ENCODE results near the gene ADRM1. TPM values are rescaled to one million over a fixed set of nuclear protein-coding genes. Genes with fewer than 3 reads are reported as not detected.

ADRM1 gene
- polyA plus RNA-seq, 4 donors = 44.5 to 93.4 (median 88.3) TPM

DNA sequence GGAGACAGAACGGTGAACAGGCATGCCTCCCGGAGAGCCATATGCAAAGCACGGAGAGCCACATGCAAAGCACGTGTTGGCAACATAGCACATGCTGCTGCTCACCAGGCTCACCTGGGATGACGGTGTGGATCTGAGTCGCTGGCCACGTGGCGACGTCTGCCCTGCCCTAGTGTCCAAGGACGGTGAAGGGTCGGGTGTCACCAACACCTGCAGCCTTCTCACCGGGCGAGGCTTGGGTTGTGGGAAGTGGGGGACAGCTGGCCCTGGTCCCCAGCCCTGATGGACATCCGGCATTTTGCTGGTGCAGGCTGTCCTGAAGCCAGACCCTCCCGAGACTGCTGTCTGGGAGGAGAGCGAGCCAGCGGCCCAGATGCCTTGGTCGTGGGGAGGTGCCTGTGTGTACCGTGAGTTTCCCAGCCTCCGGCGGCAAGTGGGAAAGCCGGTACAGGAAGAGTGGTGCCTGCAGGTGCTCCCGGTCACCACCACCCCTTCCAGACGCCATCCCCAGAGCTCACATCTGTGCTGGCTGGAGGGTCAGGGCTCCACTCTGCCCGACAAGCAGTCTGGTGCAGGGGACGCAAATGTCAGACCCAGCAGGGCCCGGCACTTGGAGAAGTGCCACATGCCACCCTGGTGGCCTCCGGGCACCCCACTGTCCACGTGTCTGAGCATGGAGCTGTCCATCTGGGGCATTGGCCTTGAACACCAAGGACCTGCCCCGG lies 5.9 kb upstream of the ADRM1 start:
- FAIRE-seq = no peak
- Histone ChIP-seq H3K27ac (ENCODE audit: low read depth in 1 of 3, low read length in 2 of 3) (no peak overlapping the region), H3K27me3 (ENCODE audit: control insufficient read depth in 3 of 3, insufficient read depth in 3 of 3, low read length in 3 of 3) (no peaks in the 10 kb centered on the region), H3K4me1 (ENCODE audit: control insufficient read depth in 3 of 3, insufficient read depth in 2 of 3, low read depth in 1 of 3, low read length in 2 of 3) (no peaks in the 10 kb centered on the region), H3K36me3 (ENCODE audit: control insufficient read depth in 3 of 3, insufficient read depth in 2 of 3, low read depth in 1 of 3, low read length in 3 of 3) (peaks cover 8 to 58% (median 14%) of the 10 kb centered on the region in 3 donors), H3K4me3 (ENCODE audit: low read depth in 1 of 3, low read length in 3 of 3) (no peak overlapping the region), H3K9me3 (ENCODE audit: control insufficient read depth in 2 of 2, insufficient read depth in 1 of 2, low read depth in 1 of 2, low read length in 1 of 2) (no peaks in the 10 kb centered on the region)
- 86 to 89% (median 87%) methylated on average over 29 to 30 of the region's 30 CpGs for WGBS, 3 donors
- DNase-seq = no peak

DNA sequence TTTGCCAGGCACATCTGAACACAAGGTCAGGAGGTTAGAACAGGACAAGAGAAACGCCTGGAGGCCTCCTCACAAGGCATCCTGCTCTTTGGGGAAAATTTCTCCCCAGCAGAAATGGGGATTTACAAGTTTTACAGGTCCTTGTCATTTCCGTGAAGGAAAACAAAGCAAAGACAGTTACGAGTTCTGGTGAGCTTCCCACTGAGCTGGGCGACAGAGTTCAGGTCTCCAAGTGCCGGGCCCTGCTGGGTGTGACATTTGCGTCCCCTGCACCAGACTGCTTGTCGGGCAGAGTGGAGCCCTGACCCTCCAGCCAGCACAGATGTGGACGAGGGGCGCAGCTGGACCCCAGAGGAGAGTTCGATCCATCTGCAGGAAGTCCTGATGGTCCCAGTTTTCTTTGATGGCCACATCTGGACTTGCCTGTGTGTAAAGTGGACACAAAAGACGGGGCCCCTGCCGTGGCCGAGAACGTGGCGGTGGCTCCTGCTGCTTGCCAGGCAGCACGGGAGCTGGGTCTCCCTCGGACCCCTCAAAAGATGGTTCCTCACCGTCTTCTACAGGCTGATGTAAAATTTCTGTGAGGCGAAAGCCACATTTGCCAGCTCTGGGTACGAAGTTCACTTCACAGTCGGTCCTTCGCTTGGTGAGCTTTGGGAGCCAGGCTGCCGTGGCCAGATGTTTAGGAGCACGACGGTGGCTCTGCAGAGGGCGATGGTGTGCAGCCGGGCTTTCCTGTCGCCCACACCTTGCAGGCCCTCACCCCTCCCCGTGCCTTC lies 5.2 kb upstream of the ADRM1 start:
- H3K27me3 ChIP-seq (ENCODE audit: control insufficient read depth in 3 of 3, insufficient read depth in 3 of 3, low read length in 3 of 3) = no peaks in the 10 kb centered on the region
- no peak overlapping the region for H3K27ac ChIP-seq (ENCODE audit: low read depth in 1 of 3, low read length in 2 of 3)
- FAIRE-seq = no peak
- H3K4me3 ChIP-seq (ENCODE audit: low read depth in 1 of 3, low read length in 3 of 3) = no peak overlapping the region
- H3K36me3 ChIP-seq (ENCODE audit: control insufficient read depth in 3 of 3, insufficient read depth in 2 of 3, low read depth in 1 of 3, low read length in 3 of 3) = peaks cover 8 to 53% (median 11%) of the 10 kb centered on the region in 3 donors
- DNase-seq = peak in 1 of 2 donors; percentile 15
- H3K9me3 ChIP-seq (ENCODE audit: control insufficient read depth in 2 of 2, insufficient read depth in 1 of 2, low read depth in 1 of 2, low read length in 1 of 2) = no peaks in the 10 kb centered on the region
- H3K4me1 ChIP-seq (ENCODE audit: control insufficient read depth in 3 of 3, insufficient read depth in 2 of 3, low read depth in 1 of 3, low read length in 2 of 3) = no peaks in the 10 kb centered on the region
- WGBS, 3 donors = 65 to 78% (median 65%) methylated on average over 29 of the region's 29 CpGs

DNA sequence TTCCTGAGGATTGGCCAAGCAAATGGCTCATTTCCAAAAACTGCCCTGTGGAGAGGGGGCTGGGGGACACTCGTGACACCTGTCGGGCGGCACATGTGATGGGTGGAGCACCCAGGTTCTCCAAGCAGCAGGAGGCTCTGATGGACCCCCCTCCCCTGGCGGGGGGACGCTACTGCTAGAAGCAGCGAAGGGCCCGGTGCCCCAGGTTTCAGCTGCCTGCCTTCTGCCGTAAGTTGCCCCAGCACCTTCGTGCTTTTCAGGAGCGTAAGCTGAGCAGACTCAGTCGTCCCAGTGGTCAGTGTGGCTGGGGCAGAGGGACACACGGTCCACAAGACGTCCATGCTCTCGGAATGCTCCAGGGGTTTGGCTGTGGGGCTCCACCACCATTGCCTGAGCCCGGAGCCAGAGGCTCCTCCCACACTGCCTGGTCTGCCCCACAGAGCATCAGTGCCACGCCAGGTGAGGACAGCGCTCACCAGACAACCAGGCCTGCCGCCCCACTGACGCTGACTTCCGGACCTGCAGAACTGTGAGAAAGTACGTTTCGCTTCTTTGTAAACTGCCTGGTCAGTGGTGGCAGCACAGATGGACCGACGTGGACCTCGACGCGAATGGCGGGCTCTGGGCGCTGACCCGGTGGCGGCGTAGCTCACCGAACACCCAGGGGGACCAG lies 4.1 kb upstream of the ADRM1 start:
- DNase-seq (no peak), FAIRE-seq (no peak)
- WGBS, 3 donors = 91 to 94% (median 92%) methylated on average over 32 to 33 of the region's 33 CpGs
- H3K4me1 ChIP-seq (ENCODE audit: control insufficient read depth in 3 of 3, insufficient read depth in 2 of 3, low read depth in 1 of 3, low read length in 2 of 3) = no peaks in the 10 kb centered on the region
- H3K36me3 ChIP-seq (ENCODE audit: control insufficient read depth in 3 of 3, insufficient read depth in 2 of 3, low read depth in 1 of 3, low read length in 3 of 3) = peaks cover 8 to 48% (median 11%) of the 10 kb centered on the region in 3 donors
- no peaks in the 10 kb centered on the region for H3K27me3 ChIP-seq (ENCODE audit: control insufficient read depth in 3 of 3, insufficient read depth in 3 of 3, low read length in 3 of 3)
- H3K27ac ChIP-seq (ENCODE audit: low read depth in 1 of 3, low read length in 2 of 3) = no peak overlapping the region
- no peaks in the 10 kb centered on the region for H3K9me3 ChIP-seq (ENCODE audit: control insufficient read depth in 2 of 2, insufficient read depth in 1 of 2, low read depth in 1 of 2, low read length in 1 of 2)
- H3K4me3 ChIP-seq (ENCODE audit: low read depth in 1 of 3, low read length in 3 of 3) = no peak overlapping the region

DNA sequence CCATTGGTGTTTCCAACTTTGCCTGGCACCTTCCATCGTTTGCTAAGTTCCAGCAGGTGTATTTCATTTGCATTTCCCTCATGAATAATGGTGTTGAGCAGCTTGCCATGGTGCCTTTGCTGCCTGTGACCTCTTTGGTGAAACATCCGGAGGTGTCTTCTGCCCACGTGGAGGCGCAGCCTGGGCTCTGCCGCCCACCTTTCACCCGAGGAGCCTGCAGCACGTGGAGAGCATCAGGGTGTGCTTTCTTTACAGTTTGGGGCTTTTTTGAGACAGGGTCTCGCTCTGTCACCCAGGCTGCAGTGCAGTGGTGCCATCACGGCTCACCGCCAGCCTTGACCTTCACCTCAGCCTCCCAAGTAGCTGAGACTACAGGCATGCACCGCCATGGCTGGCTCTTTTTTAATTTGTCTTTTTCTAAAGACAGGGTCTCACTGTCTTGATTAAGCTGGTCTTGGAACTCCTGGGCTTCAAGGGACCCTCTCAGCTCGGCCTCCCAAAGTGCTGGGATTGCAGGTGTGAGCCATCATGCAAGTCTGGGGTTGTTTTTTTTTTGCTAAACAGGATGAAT lies 3.0 kb upstream of the ADRM1 start:
- Histone ChIP-seq H3K4me1 (ENCODE audit: control insufficient read depth in 3 of 3, insufficient read depth in 2 of 3, low read depth in 1 of 3, low read length in 2 of 3) (peaks cover under 1 to 9% (median 9%) of the 10 kb centered on the region in 3 donors), H3K9me3 (ENCODE audit: control insufficient read depth in 2 of 2, insufficient read depth in 1 of 2, low read depth in 1 of 2, low read length in 1 of 2) (no peaks in the 10 kb centered on the region), H3K27ac (ENCODE audit: low read depth in 1 of 3, low read length in 2 of 3) (no peak overlapping the region), H3K36me3 (ENCODE audit: control insufficient read depth in 3 of 3, insufficient read depth in 2 of 3, low read depth in 1 of 3, low read length in 3 of 3) (peaks cover 6 to 50% (median 8%) of the 10 kb centered on the region in 3 donors), H3K27me3 (ENCODE audit: control insufficient read depth in 3 of 3, insufficient read depth in 3 of 3, low read length in 3 of 3) (no peaks in the 10 kb centered on the region), H3K4me3 (ENCODE audit: low read depth in 1 of 3, low read length in 3 of 3) (no peak overlapping the region)
- DNase-seq = no peak
- FAIRE-seq = no peak
- 85 to 87% (median 86%) methylated on average over 12 of the region's 12 CpGs for WGBS, 3 donors

DNA sequence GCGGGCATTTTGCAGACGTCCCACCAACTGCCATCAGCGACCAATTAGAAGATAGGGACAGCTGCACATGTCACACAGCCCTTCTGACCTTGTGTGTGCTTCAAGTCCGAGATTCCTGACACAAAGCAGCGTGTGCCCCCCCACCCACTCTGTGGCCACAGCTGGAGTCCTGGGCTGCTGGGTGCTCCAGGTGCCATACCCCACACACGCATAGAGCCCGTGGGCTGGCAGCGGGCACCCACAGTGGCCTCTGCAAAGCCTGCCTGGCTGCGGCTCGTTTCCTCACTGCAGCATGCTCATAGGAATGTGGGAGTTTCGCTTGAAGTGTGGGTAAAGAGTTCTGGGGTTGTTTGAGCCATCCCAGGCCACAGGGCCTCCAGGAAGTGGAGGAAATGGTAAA lies 2.5 kb upstream of the ADRM1 start:
- peaks cover 3 to 52% (median 8%) of the 10 kb centered on the region in 3 donors for H3K36me3 ChIP-seq (ENCODE audit: control insufficient read depth in 3 of 3, insufficient read depth in 2 of 3, low read depth in 1 of 3, low read length in 3 of 3)
- no peak overlapping the region for H3K27ac ChIP-seq (ENCODE audit: low read depth in 1 of 3, low read length in 2 of 3)
- no peak overlapping the region for H3K4me3 ChIP-seq (ENCODE audit: low read depth in 1 of 3, low read length in 3 of 3)
- no peak for DNase-seq
- 86 to 89% (median 89%) methylated on average over 11 of the region's 11 CpGs for WGBS, 3 donors
- no peaks in the 10 kb centered on the region for H3K27me3 ChIP-seq (ENCODE audit: control insufficient read depth in 3 of 3, insufficient read depth in 3 of 3, low read length in 3 of 3)
- no peaks in the 10 kb centered on the region for H3K9me3 ChIP-seq (ENCODE audit: control insufficient read depth in 2 of 2, insufficient read depth in 1 of 2, low read depth in 1 of 2, low read length in 1 of 2)
- FAIRE-seq = no peak
- peaks cover 2 to 12% (median 10%) of the 10 kb centered on the region in 3 donors for H3K4me1 ChIP-seq (ENCODE audit: control insufficient read depth in 3 of 3, insufficient read depth in 2 of 3, low read depth in 1 of 3, low read length in 2 of 3)

DNA sequence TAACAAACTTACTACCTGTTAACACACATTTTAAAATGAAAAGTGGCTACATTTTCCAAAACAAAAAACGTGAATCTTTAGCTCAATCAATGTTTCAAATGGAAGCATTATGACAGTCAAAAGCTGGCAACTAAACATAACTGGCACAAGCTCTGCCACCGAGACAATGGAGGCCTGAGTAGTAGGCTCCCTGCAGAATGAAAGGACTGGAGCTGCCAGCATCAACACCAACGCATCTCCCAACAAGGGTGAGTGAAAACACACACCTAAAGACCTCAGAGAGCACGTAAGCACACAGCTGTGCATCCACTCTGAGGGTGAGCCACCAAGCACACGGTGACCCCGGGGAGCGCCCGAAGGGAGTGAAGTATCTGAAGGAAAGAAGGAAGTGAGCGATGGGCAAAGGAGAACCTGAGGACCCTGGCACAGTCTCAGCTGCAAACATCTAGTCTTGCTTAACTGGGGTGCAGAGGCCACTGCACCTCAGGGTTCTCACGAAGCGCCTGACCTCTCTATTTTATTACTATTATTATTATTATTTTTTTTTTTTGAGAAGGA lies 1.6 kb upstream of the ADRM1 start:
- Histone ChIP-seq H3K27ac (ENCODE audit: low read depth in 1 of 3, low read length in 2 of 3) (no peak overlapping the region), H3K27me3 (ENCODE audit: control insufficient read depth in 3 of 3, insufficient read depth in 3 of 3, low read length in 3 of 3) (no peaks in the 10 kb centered on the region), H3K9me3 (ENCODE audit: control insufficient read depth in 2 of 2, insufficient read depth in 1 of 2, low read depth in 1 of 2, low read length in 1 of 2) (no peaks in the 10 kb centered on the region), H3K36me3 (ENCODE audit: control insufficient read depth in 3 of 3, insufficient read depth in 2 of 3, low read depth in 1 of 3, low read length in 3 of 3) (peaks cover 2 to 52% (median 10%) of the 10 kb centered on the region in 3 donors), H3K4me3 (ENCODE audit: low read depth in 1 of 3, low read length in 3 of 3) (no peak overlapping the region), H3K4me1 (ENCODE audit: control insufficient read depth in 3 of 3, insufficient read depth in 2 of 3, low read depth in 1 of 3, low read length in 2 of 3) (peaks cover 2 to 12% (median 10%) of the 10 kb centered on the region in 3 donors)
- FAIRE-seq (no peak), DNase-seq (no peak)
- 87 to 92% (median 88%) methylated on average over 11 of the region's 11 CpGs for WGBS, 3 donors

- H3K27me3 ChIP-seq (ENCODE audit: control insufficient read depth in 3 of 3, insufficient read depth in 3 of 3, low read length in 3 of 3) = no peaks in the 10 kb centered on the region
- peak overlapping the region; percentile 92 to 97 (median 94) for H3K27ac ChIP-seq (ENCODE audit: low read depth in 1 of 3, low read length in 2 of 3)
- WGBS, 3 donors = 0 to 2% (median 1%) methylated on average over 20 to 24 of the region's 24 CpGs
- H3K4me1 ChIP-seq (ENCODE audit: control insufficient read depth in 3 of 3, insufficient read depth in 2 of 3, low read depth in 1 of 3, low read length in 2 of 3) = peaks cover 2 to 12% (median 10%) of the 10 kb centered on the region in 3 donors
- H3K36me3 ChIP-seq (ENCODE audit: control insufficient read depth in 3 of 3, insufficient read depth in 2 of 3, low read depth in 1 of 3, low read length in 3 of 3) = peaks cover 4 to 52% (median 8%) of the 10 kb centered on the region in 3 donors
- H3K4me3 ChIP-seq (ENCODE audit: low read depth in 1 of 3, low read length in 3 of 3) = peak overlapping the region; percentile 37 to 82 (median 64)
- FAIRE-seq (no peak), DNase-seq (peak; percentile 92 to 93)
- H3K9me3 ChIP-seq (ENCODE audit: control insufficient read depth in 2 of 2, insufficient read depth in 1 of 2, low read depth in 1 of 2, low read length in 1 of 2) = no peaks in the 10 kb centered on the region
These were observed 940 bp upstream of the ADRM1 start for GRCh38 chr20:62301773-62302340.

Data from small intestine (tissue), 7 donors.